Neural cell (in vitro differentiated cells): Measurements from ENCODE around the gene LRBA. TPM values are rescaled to one million over a fixed set of nuclear protein-coding genes. Genes with fewer than 3 reads are reported as not detected.

Experiments
- H2AFZ ChIP-seq: fragments of 200-600, 300-800 bp; sonication (generic), shearing (Covaris generic); 2 replicates; pipeline ENCODE4 v1.6.0; 2014; ENCODE audit warnings: low read depth, mild to moderate bottlenecking, antibody characterized with exemption, low read length, moderate library complexity
- H3F3A ChIP-seq: fragments of 200-600 bp; shearing (Covaris generic); 2 replicates; pipeline ENCODE4 v1.6.1; 2016; ENCODE audit warnings: mild to moderate bottlenecking, moderate library complexity, mixed read lengths, antibody characterized with exemption, low read length; ENCODE audit not compliant: insufficient read depth, poor library complexity, severe bottlenecking
- H3K27ac ChIP-seq: fragments of 200-600, 300-800 bp; sonication (generic), shearing (Covaris generic); 2 replicates; pipeline ENCODE4 v1.5.1; 2014; ENCODE audit warnings: mild to moderate bottlenecking, low read length, moderate library complexity
- H3K27me3 ChIP-seq: fragments of 300-800, 200-600 bp; sonication (generic), shearing (Covaris generic); 2 replicates; pipeline ENCODE4 v1.6.0; 2014; ENCODE audit warnings: mild to moderate bottlenecking, low read depth, low read length, moderate library complexity; ENCODE audit not compliant: insufficient read depth
- H3K36me3 ChIP-seq: fragments of 300-800, 200-600 bp; sonication (generic), shearing (Covaris generic); 2 replicates; pipeline ENCODE4 v1.5.1; 2014; ENCODE audit warnings: mild to moderate bottlenecking, antibody characterized with exemption, low read length, moderate library complexity; ENCODE audit not compliant: insufficient read depth
- H3K4me2 ChIP-seq: fragments of 300-800, 200-600 bp; sonication (generic), shearing (Covaris generic); 2 replicates; pipeline ENCODE4 v1.6.0; 2014; ENCODE audit warnings: mild to moderate bottlenecking, low read length
- H3K4me3 ChIP-seq: fragments of 300-800, 200-600 bp; sonication (generic), shearing (Covaris generic); 2 replicates; pipeline ENCODE4 v1.5.1; 2014; ENCODE audit warnings: mild to moderate bottlenecking, low read length, moderate library complexity
- H3K79me2 ChIP-seq: fragments of 200-600 bp; shearing (Covaris generic); replicated peaks from 2 replicates; pipeline ENCODE4 v1.6.0; 2014; ENCODE audit warnings: mild to moderate bottlenecking, low read length, moderate library complexity; ENCODE audit not compliant: insufficient read depth
- H3K9ac ChIP-seq: fragments of 300-800, 200-600 bp; sonication (generic), shearing (Covaris generic); 2 replicates; pipeline ENCODE4 v1.6.1; 2016; ENCODE audit warnings: mild to moderate bottlenecking, low read length, mixed read lengths
- H3K9me2 ChIP-seq: fragments of 200-600 bp; shearing (Covaris generic); 2 replicates; pipeline ENCODE4 v1.6.1; 2016; ENCODE audit warnings: mild to moderate bottlenecking, low read length, mixed read lengths; ENCODE audit not compliant: insufficient read depth
- H3K9me3 ChIP-seq: fragments of 200-600, 300-800 bp; sonication (generic), shearing (Covaris generic); 2 replicates; pipeline ENCODE4 v1.6.1; 2016; ENCODE audit warnings: mild to moderate bottlenecking, mixed run types, low read length, moderate library complexity, mixed read lengths
- H4K20me1 ChIP-seq: fragments of 200-600 bp; shearing (Covaris generic); 2 replicates; pipeline ENCODE4 v1.6.1; 2016; ENCODE audit warnings: mild to moderate bottlenecking, mixed run types; ENCODE audit not compliant: insufficient read depth
- EP300 ChIP-seq: fragments of 450-650 bp; conservative IDR thresholded peaks from 2 replicates; pipeline ENCODE4 v1.6.1; 2014; ENCODE audit warnings: antibody characterized with exemption, mild to moderate bottlenecking, moderate library complexity; ENCODE audit not compliant: poor library complexity, severe bottlenecking
- EZH2 ChIP-seq: fragments of 200-600, 300-800 bp; shearing (Covaris generic), sonication (generic); IDR thresholded peaks from 2 replicates; pipeline ENCODE4 v1.6.1; 2014; ENCODE audit warnings: antibody characterized with exemption, low read length, borderline replicate concordance, mild to moderate bottlenecking; ENCODE audit not compliant: insufficient read depth, poor library complexity, severe bottlenecking
- MXI1 ChIP-seq: fragments of 450-650 bp; conservative IDR thresholded peaks from 2 replicates; pipeline ENCODE4 v1.6.1; 2014; ENCODE audit warnings: antibody characterized with exemption, mild to moderate bottlenecking; ENCODE audit not compliant: poor library complexity, severe bottlenecking
- POLR2AphosphoS5 ChIP-seq: IDR thresholded peaks from 2 replicates; pipeline ENCODE4 v1.6.1; 2012
- RAD21 ChIP-seq: fragments of 450-650 bp; conservative IDR thresholded peaks from 2 replicates; pipeline ENCODE4 v1.6.1; 2014; ENCODE audit warnings: antibody characterized with exemption, mild to moderate bottlenecking, moderate library complexity
- REST ChIP-seq: IDR thresholded peaks from 2 replicates; pipeline ENCODE4 v1.6.1; 2012; ENCODE audit warnings: borderline replicate concordance
- SMC3 ChIP-seq: fragments of 450-650 bp; conservative IDR thresholded peaks from 2 replicates; pipeline ENCODE4 v1.6.1; 2014; ENCODE audit warnings: antibody characterized with exemption, mild to moderate bottlenecking, moderate library complexity; ENCODE audit not compliant: poor library complexity
- TAF1 ChIP-seq: IDR thresholded peaks from 2 replicates; pipeline ENCODE4 v1.6.1; 2012; ENCODE audit warnings: low read depth
- polyA plus RNA-seq: library from polyadenylated mRNA; depleted of rRNA; stranded (reverse); fragments of >200 nt; gene quantifications from 2 replicates; pipeline ENCODE4 v1.2.3, GENCODE V29; 2014
- TF ChIP-seq, protein P1 (sequence below): fragments of 450-650 bp; IDR thresholded peaks from 2 replicates; pipeline ENCODE4 v1.5.1; 2014; ENCODE audit warnings: antibody characterized with exemption, mild to moderate bottlenecking, moderate library complexity; ENCODE audit not compliant: poor library complexity, severe bottlenecking

LRBA gene
- polyA plus RNA-seq, 1 donor from 2014 or later = 7.1 TPM

DNA sequence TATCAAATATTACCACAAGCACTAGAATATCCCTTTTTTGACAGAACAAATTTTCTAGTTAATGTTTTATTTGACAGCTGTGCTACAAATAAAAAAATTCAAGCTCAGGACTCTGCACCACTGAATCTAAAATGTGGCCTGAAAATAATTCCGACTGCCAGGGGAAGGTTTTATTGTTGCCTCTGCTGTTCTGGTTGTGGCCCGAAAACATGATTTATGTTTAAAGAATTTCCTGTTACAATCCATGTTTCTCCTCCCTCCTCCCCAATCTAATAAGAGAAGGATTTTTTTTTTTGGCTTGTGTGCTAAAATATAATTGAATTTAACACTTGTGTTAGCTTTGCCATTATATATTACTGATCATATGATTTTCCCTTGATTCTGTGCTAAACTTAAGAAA is 709.1 kb downstream of the LRBA start:
- Histone ChIP-seq H3K4me2 (no peak overlapping the region), H4K20me1 (no peaks in the 10 kb centered on the region), H3K9ac (no peak overlapping the region), H3K9me3 (no peaks in the 10 kb centered on the region), H2AFZ (no peak overlapping the region), H3K36me3 (no peaks in the 10 kb centered on the region), H3K79me2 (no peaks in the 10 kb centered on the region), H3K27ac (no peak overlapping the region), H3K27me3 (no peaks in the 10 kb centered on the region), H3K4me3 (no peak overlapping the region), H3K9me2 (no peaks in the 10 kb centered on the region), H3F3A (no peaks in the 10 kb centered on the region)
- TF ChIP-seq EZH2 = no peak
- TF ChIP-seq SMC3 = no peak
- no peak for TF ChIP-seq TAF1
- no peak for TF ChIP-seq POLR2AphosphoS5
- no peak for TF ChIP-seq MXI1
- TF ChIP-seq, protein P1, sequence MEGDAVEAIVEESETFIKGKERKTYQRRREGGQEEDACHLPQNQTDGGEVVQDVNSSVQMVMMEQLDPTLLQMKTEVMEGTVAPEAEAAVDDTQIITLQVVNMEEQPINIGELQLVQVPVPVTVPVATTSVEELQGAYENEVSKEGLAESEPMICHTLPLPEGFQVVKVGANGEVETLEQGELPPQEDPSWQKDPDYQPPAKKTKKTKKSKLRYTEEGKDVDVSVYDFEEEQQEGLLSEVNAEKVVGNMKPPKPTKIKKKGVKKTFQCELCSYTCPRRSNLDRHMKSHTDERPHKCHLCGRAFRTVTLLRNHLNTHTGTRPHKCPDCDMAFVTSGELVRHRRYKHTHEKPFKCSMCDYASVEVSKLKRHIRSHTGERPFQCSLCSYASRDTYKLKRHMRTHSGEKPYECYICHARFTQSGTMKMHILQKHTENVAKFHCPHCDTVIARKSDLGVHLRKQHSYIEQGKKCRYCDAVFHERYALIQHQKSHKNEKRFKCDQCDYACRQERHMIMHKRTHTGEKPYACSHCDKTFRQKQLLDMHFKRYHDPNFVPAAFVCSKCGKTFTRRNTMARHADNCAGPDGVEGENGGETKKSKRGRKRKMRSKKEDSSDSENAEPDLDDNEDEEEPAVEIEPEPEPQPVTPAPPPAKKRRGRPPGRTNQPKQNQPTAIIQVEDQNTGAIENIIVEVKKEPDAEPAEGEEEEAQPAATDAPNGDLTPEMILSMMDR = no peak
- TF ChIP-seq EP300 = no peak
- TF ChIP-seq RAD21 = no peak
- no peak for TF ChIP-seq REST

DNA sequence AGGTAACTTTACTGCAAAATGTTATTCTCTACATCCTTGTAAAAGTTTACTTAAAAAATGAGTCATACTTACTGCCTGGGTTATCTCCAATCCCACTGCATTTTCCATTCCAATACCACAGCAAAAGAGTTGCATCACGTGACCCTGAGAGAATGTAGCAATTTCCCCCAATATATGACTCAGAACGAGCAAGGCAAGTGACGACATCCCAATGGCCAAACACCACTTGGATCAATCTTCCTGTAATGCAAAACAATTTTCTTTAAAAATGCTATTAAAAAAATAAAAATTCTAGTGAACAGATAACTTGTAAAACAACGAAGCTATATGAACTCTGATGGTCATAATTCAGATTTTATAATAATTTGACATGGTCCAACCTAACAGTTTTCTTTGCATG is 712.5 kb downstream of the LRBA start:
- TF ChIP-seq, protein P1 = no peak
- TF ChIP-seq REST = no peak
- TF ChIP-seq MXI1 = no peak
- no peak for TF ChIP-seq EP300
- no peak for TF ChIP-seq EZH2
- no peak for TF ChIP-seq TAF1
- TF ChIP-seq RAD21 = no peak
- TF ChIP-seq POLR2AphosphoS5 = no peak
- TF ChIP-seq SMC3 = no peak
- Histone ChIP-seq H4K20me1 (no peaks in the 10 kb centered on the region), H3F3A (no peaks in the 10 kb centered on the region), H2AFZ (no peak overlapping the region), H3K9me2 (no peaks in the 10 kb centered on the region), H3K36me3 (no peaks in the 10 kb centered on the region), H3K27ac (no peak overlapping the region), H3K4me2 (no peak overlapping the region), H3K27me3 (no peaks in the 10 kb centered on the region), H3K4me3 (no peak overlapping the region), H3K9ac (no peak overlapping the region), H3K9me3 (no peaks in the 10 kb centered on the region), H3K79me2 (no peaks in the 10 kb centered on the region)
